Activated CD4-positive, alpha-beta T cell treated with anti-CD3 and anti-CD28 coated beads, Interleukin-2, amount 10 ng/mL, durations not matched to agents 24 days and 14 days (primary cell): ENCODE data around the gene MAP2K5. TPM values are rescaled to one million over a fixed set of nuclear protein-coding genes. Genes with fewer than 3 reads are reported as not detected.

Experiments
- DNase-seq: peaks from one replicate; pipeline ENCODE4 v3.0.0; 2022
- H3K27ac Mint-ChIP-seq: one replicate; pipeline ENCODE4 v1.8.0; 2022; ENCODE audit warnings: mild to moderate bottlenecking, mixed read lengths
- H3K27me3 Mint-ChIP-seq: one replicate; pipeline ENCODE4 v1.8.0; 2022; ENCODE audit warnings: mixed read lengths
- H3K36me3 Mint-ChIP-seq: one replicate; pipeline ENCODE4 v1.8.0; 2022; ENCODE audit warnings: low read depth, mild to moderate bottlenecking, mixed read lengths
- H3K4me1 Mint-ChIP-seq: one replicate; pipeline ENCODE4 v1.8.0; 2021; ENCODE audit warnings: mixed read lengths
- H3K4me3 Mint-ChIP-seq: one replicate; pipeline ENCODE4 v1.8.0; 2022; ENCODE audit warnings: mild to moderate bottlenecking, moderate library complexity, mixed read lengths
- H3K9me3 Mint-ChIP-seq: one replicate; pipeline ENCODE4 v1.8.0; 2021; ENCODE audit warnings: mixed read lengths
- intact Hi-C: fragments of 100-400 bp; cut with micrococcal nuclease; formaldehyde crosslinking; loops from one replicate; pipeline ENCODE4 v1.15.1; 2023
- total RNA-seq: library from RNA; stranded (reverse); gene quantifications from 2 replicates; pipeline ENCODE4 v1.2.3, GENCODE V29; 2022

Gene MAP2K5
- total RNA-seq, 1 donor from 2014 or later: 21.0 TPM

- H3K4me1 Mint-ChIP-seq: peaks cover 31% of the 10 kb centered on the region
- intact Hi-C loops: loop anchor here (2.0 kb wide), 1 partner anchor 15 kb away; no protein-coding TSS in a partner anchor
Measured at GRCh38 chr15:67747921-67748320, 205.4 kb downstream of the MAP2K5 start.

GRCh38 chr15:67750371-67750770 lies 207.9 kb downstream of the MAP2K5 start:
- Mint-ChIP-seq H3K27ac (no peak overlapping the region), H3K4me1 (peaks cover 20% of the 10 kb centered on the region), H3K27me3 (no peaks in the 10 kb centered on the region), H3K4me3 (no peak overlapping the region), H3K9me3 (peaks cover 5% of the 10 kb centered on the region), H3K36me3 (peaks cover 4% of the 10 kb centered on the region)
- intact Hi-C loops: no loop called here
- DNase-seq: no peak

More at GRCh38 chr15:67747921-67748320, 205.4 kb downstream of the MAP2K5 start:
- Mint-ChIP-seq H3K9me3 (no peaks in the 10 kb centered on the region), H3K27me3 (no peaks in the 10 kb centered on the region), H3K36me3 (peaks cover 2% of the 10 kb centered on the region), H3K4me3 (no peak overlapping the region), H3K27ac (no peak overlapping the region)
- no peak for DNase-seq

GRCh38 chr15:67753891-67754290 lies 211.4 kb downstream of the MAP2K5 start:
- Mint-ChIP-seq H3K27me3 (no peaks in the 10 kb centered on the region), H3K4me3 (no peak overlapping the region), H3K36me3 (peaks cover 2% of the 10 kb centered on the region), H3K9me3 (peaks cover 5% of the 10 kb centered on the region), H3K27ac (no peak overlapping the region), H3K4me1 (peaks cover 28% of the 10 kb centered on the region)
- no peak for DNase-seq
- intact Hi-C loops: no loop called here

- Mint-ChIP-seq H3K9me3 (peaks cover 5% of the 10 kb centered on the region), H3K27ac (no peak overlapping the region), H3K4me1 (peaks cover 35% of the 10 kb centered on the region), H3K36me3 (peaks cover 2% of the 10 kb centered on the region), H3K4me3 (no peak overlapping the region), H3K27me3 (no peaks in the 10 kb centered on the region)
- DNase-seq: no peak
- intact Hi-C loops: no loop called here
Measured at GRCh38 chr15:67755264-67755663, 212.8 kb downstream of the MAP2K5 start.

- no peak for DNase-seq
- H3K27ac Mint-ChIP-seq: no peak overlapping the region
- H3K4me3 Mint-ChIP-seq: no peak overlapping the region
- peaks cover 32% of the 10 kb centered on the region for H3K4me1 Mint-ChIP-seq
- H3K36me3 Mint-ChIP-seq: peaks cover 2% of the 10 kb centered on the region
- peaks cover 5% of the 10 kb centered on the region for H3K9me3 Mint-ChIP-seq
- intact Hi-C loops: no loop called here
- H3K27me3 Mint-ChIP-seq: no peaks in the 10 kb centered on the region
Measured at GRCh38 chr15:67755936-67756335, 213.4 kb downstream of the MAP2K5 start.

- peaks cover 5% of the 10 kb centered on the region for H3K9me3 Mint-ChIP-seq
Measured at GRCh38 chr15:67758619-67759300, 216.3 kb downstream of the MAP2K5 start.

GRCh38 chr15:67760901-67761300 lies 218.4 kb downstream of the MAP2K5 start:
- Mint-ChIP-seq H3K27ac (no peak overlapping the region), H3K4me1 (peaks cover 51% of the 10 kb centered on the region), H3K4me3 (no peak overlapping the region), H3K36me3 (peaks cover 5% of the 10 kb centered on the region), H3K9me3 (no peaks in the 10 kb centered on the region), H3K27me3 (no peaks in the 10 kb centered on the region)
- no peak for DNase-seq
- intact Hi-C loops: loop anchor here (5.0 kb wide), 2 partner anchors 76 to 219 kb away; partner anchors contain the start of gene MAP2K5

More at GRCh38 chr15:67758619-67759300, 216.3 kb downstream of the MAP2K5 start:
- Mint-ChIP-seq H3K4me1 (peaks cover 56% of the 10 kb centered on the region), H3K27ac (peak overlapping the region; percentile 26), H3K4me3 (peak overlapping the region; percentile 58), H3K27me3 (no peaks in the 10 kb centered on the region), H3K36me3 (peaks cover 4% of the 10 kb centered on the region)
- intact Hi-C loops: no loop called here
- DNase-seq: peak; percentile 70

- no peak for DNase-seq
- Mint-ChIP-seq H3K4me3 (no peak overlapping the region), H3K27me3 (no peaks in the 10 kb centered on the region), H3K4me1 (peaks cover 49% of the 10 kb centered on the region), H3K9me3 (no peaks in the 10 kb centered on the region), H3K27ac (no peak overlapping the region), H3K36me3 (peaks cover 5% of the 10 kb centered on the region)
- intact Hi-C loops: loop anchor here (5.0 kb wide), 2 partner anchors 76 to 219 kb away; partner anchors contain the start of gene MAP2K5
Measured at GRCh38 chr15:67761343-67761742, 218.8 kb downstream of the MAP2K5 start.

GRCh38 chr15:67762610-67763368 lies 220.3 kb downstream of the MAP2K5 start:
- peak overlapping the region; percentile 59 for H3K27ac Mint-ChIP-seq
- H3K27me3 Mint-ChIP-seq: no peaks in the 10 kb centered on the region
- peaks cover 45% of the 10 kb centered on the region for H3K4me1 Mint-ChIP-seq
- H3K4me3 Mint-ChIP-seq: peak overlapping the region; percentile 41
- DNase-seq: peak; percentile 84
- no peaks in the 10 kb centered on the region for H3K9me3 Mint-ChIP-seq
- H3K36me3 Mint-ChIP-seq: peaks cover 5% of the 10 kb centered on the region
- intact Hi-C loops: loop anchor here (2.0 to 5.0 kb wide), 3 partner anchors 16 to 220 kb away; partner anchors contain the start of gene MAP2K5

- H3K4me1 Mint-ChIP-seq: peaks cover 28% of the 10 kb centered on the region
Measured at GRCh38 chr15:67765701-67766100, 223.2 kb downstream of the MAP2K5 start.

GRCh38 chr15:67766968-67767367 lies 224.5 kb downstream of the MAP2K5 start:
- Mint-ChIP-seq H3K27me3 (no peaks in the 10 kb centered on the region), H3K27ac (no peak overlapping the region), H3K9me3 (no peaks in the 10 kb centered on the region), H3K4me1 (peaks cover 19% of the 10 kb centered on the region), H3K4me3 (no peak overlapping the region), H3K36me3 (peaks cover 5% of the 10 kb centered on the region)
- DNase-seq: no peak
- intact Hi-C loops: no loop called here

More at GRCh38 chr15:67765701-67766100, 223.2 kb downstream of the MAP2K5 start:
- Mint-ChIP-seq H3K4me3 (no peak overlapping the region), H3K27ac (no peak overlapping the region), H3K27me3 (no peaks in the 10 kb centered on the region), H3K36me3 (peaks cover 5% of the 10 kb centered on the region), H3K9me3 (no peaks in the 10 kb centered on the region)
- intact Hi-C loops: no loop called here
- no peak for DNase-seq

GRCh38 chr15:67768313-67768977 lies 225.9 kb downstream of the MAP2K5 start:
- H3K4me3 Mint-ChIP-seq: no peak overlapping the region
- H3K4me1 Mint-ChIP-seq: peaks cover 5% of the 10 kb centered on the region
- H3K27me3 Mint-ChIP-seq: no peaks in the 10 kb centered on the region
- no peaks in the 10 kb centered on the region for H3K9me3 Mint-ChIP-seq
- peaks cover 3% of the 10 kb centered on the region for H3K36me3 Mint-ChIP-seq
- no peak for DNase-seq
- intact Hi-C loops: no loop called here
- no peak overlapping the region for H3K27ac Mint-ChIP-seq

GRCh38 chr15:67769497-67770357 lies 227.2 kb downstream of the MAP2K5 start:
- intact Hi-C loops: no loop called here
- Mint-ChIP-seq H3K36me3 (no peaks in the 10 kb centered on the region), H3K4me1 (no peaks in the 10 kb centered on the region), H3K27me3 (no peaks in the 10 kb centered on the region), H3K27ac (no peak overlapping the region), H3K4me3 (no peak overlapping the region), H3K9me3 (no peaks in the 10 kb centered on the region)
- DNase-seq: no peak
